H9 (cell line): Measurements from ENCODE around the gene MYOZ3. TPM values are rescaled to one million over a fixed set of nuclear protein-coding genes. Genes with fewer than 3 reads are reported as not detected.
A peak's percentile ranks its signal among the peaks of the same experiment; 100 is the strongest.

ENCODE experiments used
- DNase-seq: peaks from one replicate; pipeline ENCODE4 v3.0.0-alpha.2; 2017
- H2AFZ ChIP-seq: one replicate; pipeline ENCODE4 v1.6.1; 2013; ENCODE audit warnings: mild to moderate bottlenecking, low read length, control low read depth, moderate library complexity
- H2AK5ac ChIP-seq: 2 replicates; pipeline ENCODE4 v1.6.1; 2013; ENCODE audit warnings: low read length, control low read depth, mixed read lengths; ENCODE audit not compliant: insufficient read length
- H2BK120ac ChIP-seq: one replicate; pipeline ENCODE4 v1.6.1; 2013; ENCODE audit warnings: low read depth, mild to moderate bottlenecking, low read length, control low read depth, inconsistent platforms; ENCODE audit not compliant: poor library complexity, severe bottlenecking
- H2BK12ac ChIP-seq: 2 replicates; pipeline ENCODE4 v1.6.1; 2013; ENCODE audit warnings: low read length, control low read depth, mixed read lengths, low read depth; ENCODE audit not compliant: insufficient read length
- H2BK15ac ChIP-seq: 2 replicates; pipeline ENCODE4 v1.6.1; 2013; ENCODE audit warnings: low read depth, low read length, control low read depth
- H2BK20ac ChIP-seq: one replicate; pipeline ENCODE4 v1.6.1; 2013; ENCODE audit warnings: low read depth, mild to moderate bottlenecking, low read length, control low read depth, inconsistent platforms; ENCODE audit not compliant: poor library complexity, severe bottlenecking
- H2BK5ac ChIP-seq: 2 replicates; pipeline ENCODE4 v1.6.1; 2013; ENCODE audit warnings: low read length, control low read depth, mixed read lengths; ENCODE audit not compliant: insufficient read length
- H3K14ac ChIP-seq: 2 replicates; pipeline ENCODE4 v1.6.1; 2013; ENCODE audit warnings: low read length, control low read depth; ENCODE audit not compliant: insufficient read depth
- H3K18ac ChIP-seq: 2 replicates; pipeline ENCODE4 v1.6.1; 2013; ENCODE audit warnings: low read depth, mild to moderate bottlenecking, mixed read lengths, low read length, control low read depth; ENCODE audit not compliant: insufficient read length
- H3K23ac ChIP-seq: 2 replicates; pipeline ENCODE4 v1.6.1; 2013; ENCODE audit warnings: low read length, control low read depth, mixed read lengths, low read depth; ENCODE audit not compliant: insufficient read length
- H3K23me2 ChIP-seq: 2 replicates; pipeline ENCODE4 v1.6.1; 2013; ENCODE audit warnings: low read depth, mild to moderate bottlenecking, mixed read lengths, low read length, control low read depth; ENCODE audit not compliant: insufficient read length, poor library complexity, severe bottlenecking
- H3K27ac ChIP-seq: 2 replicates; pipeline ENCODE4 v1.5.1; 2013; ENCODE audit warnings: low read length, control low read depth, mixed read lengths, low read depth; ENCODE audit not compliant: insufficient read length
- H3K27me3 ChIP-seq: 2 replicates; pipeline ENCODE4 v1.6.1; 2013; ENCODE audit warnings: low read length, control low read depth, inconsistent platforms; ENCODE audit not compliant: insufficient read depth
- H3K4ac ChIP-seq: 2 replicates; pipeline ENCODE4 v1.6.1; 2013; ENCODE audit warnings: low read depth, mild to moderate bottlenecking, control low read depth, inconsistent platforms, low read length, moderate library complexity
- H3K4me1 ChIP-seq: 2 replicates; pipeline ENCODE4 v1.6.1; 2013; ENCODE audit warnings: low read length, control low read depth, inconsistent platforms; ENCODE audit not compliant: insufficient read depth
- H3K4me2 ChIP-seq: 2 replicates; pipeline ENCODE4 v1.6.1; 2013; ENCODE audit warnings: low read length, control low read depth, mixed read lengths; ENCODE audit not compliant: insufficient read length, insufficient read depth
- H3K56ac ChIP-seq: 2 replicates; pipeline ENCODE4 v1.6.1; 2013; ENCODE audit warnings: low read depth, mild to moderate bottlenecking, mixed read lengths, low read length, control low read depth; ENCODE audit not compliant: insufficient read length
- H3K79me1 ChIP-seq: 2 replicates; pipeline ENCODE4 v1.6.1; 2013; ENCODE audit warnings: low read depth, mild to moderate bottlenecking, moderate library complexity, low read length, control low read depth, inconsistent platforms; ENCODE audit not compliant: insufficient read depth, poor library complexity, severe bottlenecking
- H3K79me2 ChIP-seq: 2 replicates; pipeline ENCODE4 v1.6.1; 2013; ENCODE audit warnings: low read length, control low read depth, inconsistent platforms; ENCODE audit not compliant: insufficient read depth
- H3K9ac ChIP-seq: 2 replicates; pipeline ENCODE4 v1.6.1; 2013; ENCODE audit warnings: low read length, control low read depth, mixed read lengths; ENCODE audit not compliant: insufficient read length; ENCODE audit errors: extremely low read depth
- H3K9me3 ChIP-seq: one replicate; pipeline ENCODE4 v1.6.1; 2013; ENCODE audit warnings: low read depth, low read length, inconsistent platforms; ENCODE audit not compliant: control insufficient read depth
- H3T11ph ChIP-seq: one replicate; pipeline ENCODE4 v1.6.1; 2013; ENCODE audit warnings: mild to moderate bottlenecking, low read length, control low read depth, inconsistent platforms
- H4K20me1 ChIP-seq: one replicate; pipeline ENCODE4 v1.6.1; 2013; ENCODE audit not compliant: control insufficient read depth, insufficient read length, insufficient read depth
- H4K5ac ChIP-seq: 2 replicates; pipeline ENCODE4 v1.6.1; 2013; ENCODE audit warnings: low read depth, mild to moderate bottlenecking, mixed read lengths, low read length, control low read depth; ENCODE audit not compliant: insufficient read length
- H4K8ac ChIP-seq: replicated peaks from 2 replicates; pipeline ENCODE4 v1.6.1; 2013; ENCODE audit warnings: low read length, control low read depth, mixed read lengths, low read depth; ENCODE audit not compliant: insufficient read length
- H4K91ac ChIP-seq: 2 replicates; pipeline ENCODE4 v1.6.1; 2013; ENCODE audit warnings: low read depth, mild to moderate bottlenecking, moderate library complexity, mixed read lengths, low read length, control low read depth; ENCODE audit not compliant: insufficient read length
- H3K27ac Mint-ChIP-seq, 3 experiments: 2 replicates in 2 of 3; 3 replicates in 1 of 3; pipeline ENCODE4 v1.8.0; 2020 to 2021; ENCODE audit warnings: mixed read lengths in 3 of 3, mild to moderate bottlenecking in 1 of 3, moderate library complexity in 1 of 3
- H3K27me3 Mint-ChIP-seq: 2 replicates; pipeline ENCODE4 v1.8.0; 2021; ENCODE audit warnings: low read depth, mild to moderate bottlenecking, moderate library complexity, mixed read lengths
- H3K36me3 Mint-ChIP-seq, 3 experiments: 2 replicates in 2 of 3; 3 replicates in 1 of 3; pipeline ENCODE4 v1.8.0; 2020 to 2021; ENCODE audit warnings: low read depth in 3 of 3, mixed read lengths in 3 of 3; ENCODE audit not compliant: insufficient read depth in 1 of 3
- H3K4me1 Mint-ChIP-seq, 2 experiments: 2 replicates each; pipeline ENCODE4 v1.8.0; 2020; ENCODE audit warnings: mixed read lengths in 2 of 2
- H3K4me3 Mint-ChIP-seq, 2 experiments: 2 replicates in 1 of 2; 3 replicates in 1 of 2; pipeline ENCODE4 v1.8.0; 2020 to 2021; ENCODE audit warnings: mild to moderate bottlenecking in 2 of 2, mixed read lengths in 2 of 2, moderate library complexity in 1 of 2
- H3K9me3 Mint-ChIP-seq, 2 experiments: 2 replicates in 1 of 2; 3 replicates in 1 of 2; pipeline ENCODE4 v1.8.0; 2020; ENCODE audit warnings: mild to moderate bottlenecking in 2 of 2, mixed read lengths in 2 of 2, moderate library complexity in 1 of 2
- WGBS: extraction: QIAGEN DNeasy Blood & Tissue Kit; methylation state at CpG from one replicate; pipeline ENCODE4 v1.1.7; 2013; ENCODE audit warnings: missing lambda C conversion rate, low lambda C conversion rate, mixed read lengths; ENCODE audit not compliant: insufficient read length; ENCODE audit errors: extremely low coverage; 5-methylcytosine and 5-hydroxymethylcytosine counted together
- long read RNA-seq: library from polyadenylated mRNA; unstranded; transcript quantifications from one replicate; pipeline ENCODE4 v2.0.0, GENCODE V29; 2020
- total RNA-seq: library from RNA; stranded (reverse); gene quantifications from 2 replicates; pipeline ENCODE4 v1.2.1, GENCODE V29; 2021
- TF ChIP-seq, protein P1 (sequence below): fragments of 200-600 bp; sonication (generic); conservative IDR thresholded peaks from 3 replicates; pipeline ENCODE4 v1.8.0; 2021; ENCODE audit warnings: antibody characterized with exemption, mild to moderate bottlenecking

Gene MYOZ3, protein sequence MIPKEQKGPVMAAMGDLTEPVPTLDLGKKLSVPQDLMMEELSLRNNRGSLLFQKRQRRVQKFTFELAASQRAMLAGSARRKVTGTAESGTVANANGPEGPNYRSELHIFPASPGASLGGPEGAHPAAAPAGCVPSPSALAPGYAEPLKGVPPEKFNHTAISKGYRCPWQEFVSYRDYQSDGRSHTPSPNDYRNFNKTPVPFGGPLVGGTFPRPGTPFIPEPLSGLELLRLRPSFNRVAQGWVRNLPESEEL
- total RNA-seq, result 15.8 and 18.1 TPM in 2 replicates
- long read RNA-seq, transcript MYOZ3-205 (2 exons, 605 nt), result minor isoform, 11 of 79 reads
- long read RNA-seq, transcript MYOZ3-206 (3 exons, 665 nt), result major isoform, 26 of 79 reads
- long read RNA-seq, partial matches to known transcripts, result 40 of 79 reads
- long read RNA-seq, other reads (novel, unspliced or antisense), result 2 of 79 reads

DNA sequence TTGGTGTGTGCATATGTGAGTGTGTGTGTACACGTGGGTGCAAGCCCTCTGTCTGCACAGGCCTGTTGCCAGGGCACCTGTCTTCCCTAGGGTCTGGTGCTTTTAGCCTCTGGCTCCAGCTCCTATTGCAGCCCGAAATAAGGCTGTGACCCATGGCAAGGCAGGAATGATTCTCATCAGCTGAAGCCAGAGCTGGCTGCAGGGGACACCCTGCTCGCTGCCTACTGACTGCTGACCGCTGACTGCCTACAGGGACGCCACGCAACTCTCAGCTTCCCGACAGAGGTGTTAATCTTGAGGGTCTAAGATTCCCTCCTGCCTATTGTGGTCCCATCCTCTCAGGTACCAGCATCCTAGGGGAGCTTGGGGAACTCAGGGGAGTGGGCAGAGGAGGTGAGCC, at the start of gene MYOZ3:
MYOZ3 (plus strand) TSS at position 166 of the 400 bp plus-strand sequence. CDS start 1,691 bp downstream, outside the sequence.
- H3K27ac ChIP-seq, result no peak within 1 kb of the TSS
- peaks cover 3% of the 10 kb centered on the region for H3K23me2 ChIP-seq
- H2BK15ac ChIP-seq, result no peak within 1 kb of the TSS
- H3K36me3 Mint-ChIP-seq, result no peaks in the 10 kb centered on the region; a peak in 1 of 7 replicates
- no peaks in the 10 kb centered on the region; the same call in 1 of the 2 replicates for H3K27me3 ChIP-seq
- no peak within 1 kb of the TSS for H2BK20ac ChIP-seq
- peak within 1 kb of the TSS in 2 of 3 experiments; percentile 11 to 62; a peak in 4 of 7 replicates for H3K27ac Mint-ChIP-seq
- H2BK120ac ChIP-seq, result no peak within 1 kb of the TSS
- H3K56ac ChIP-seq, result no peak within 1 kb of the TSS
- no peak within 1 kb of the TSS for H2AFZ ChIP-seq
- H3K14ac ChIP-seq, result no peak within 1 kb of the TSS
- H4K20me1 ChIP-seq, result no peaks in the 10 kb centered on the region
- H3K79me2 ChIP-seq, result no peaks in the 10 kb centered on the region
- TF ChIP-seq, protein P1, sequence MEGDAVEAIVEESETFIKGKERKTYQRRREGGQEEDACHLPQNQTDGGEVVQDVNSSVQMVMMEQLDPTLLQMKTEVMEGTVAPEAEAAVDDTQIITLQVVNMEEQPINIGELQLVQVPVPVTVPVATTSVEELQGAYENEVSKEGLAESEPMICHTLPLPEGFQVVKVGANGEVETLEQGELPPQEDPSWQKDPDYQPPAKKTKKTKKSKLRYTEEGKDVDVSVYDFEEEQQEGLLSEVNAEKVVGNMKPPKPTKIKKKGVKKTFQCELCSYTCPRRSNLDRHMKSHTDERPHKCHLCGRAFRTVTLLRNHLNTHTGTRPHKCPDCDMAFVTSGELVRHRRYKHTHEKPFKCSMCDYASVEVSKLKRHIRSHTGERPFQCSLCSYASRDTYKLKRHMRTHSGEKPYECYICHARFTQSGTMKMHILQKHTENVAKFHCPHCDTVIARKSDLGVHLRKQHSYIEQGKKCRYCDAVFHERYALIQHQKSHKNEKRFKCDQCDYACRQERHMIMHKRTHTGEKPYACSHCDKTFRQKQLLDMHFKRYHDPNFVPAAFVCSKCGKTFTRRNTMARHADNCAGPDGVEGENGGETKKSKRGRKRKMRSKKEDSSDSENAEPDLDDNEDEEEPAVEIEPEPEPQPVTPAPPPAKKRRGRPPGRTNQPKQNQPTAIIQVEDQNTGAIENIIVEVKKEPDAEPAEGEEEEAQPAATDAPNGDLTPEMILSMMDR, result no peak
- DNase-seq, result peak; percentile 26
- no peak within 1 kb of the TSS for H3K18ac ChIP-seq
- H4K91ac ChIP-seq, result no peak within 1 kb of the TSS
- H3K9me3 ChIP-seq, result no peaks in the 10 kb centered on the region
- H2BK12ac ChIP-seq, result no peak within 1 kb of the TSS
- H3K4ac ChIP-seq, result no peak within 1 kb of the TSS
- H3K4me2 ChIP-seq, result no peak within 1 kb of the TSS
- no peak within 1 kb of the TSS for H2BK5ac ChIP-seq
- H3K4me1 Mint-ChIP-seq, result peaks cover 17 to 39% of the 10 kb centered on the region in 2 experiments
- peaks cover 20% of the 10 kb centered on the region for H3K27me3 Mint-ChIP-seq
- no peaks in the 10 kb centered on the region for H3K9me3 Mint-ChIP-seq
- H3K4me3 Mint-ChIP-seq, result peak within 1 kb of the TSS in 1 of 2 experiments; percentile 53; a peak in 3 of 5 replicates
- no peaks in the 10 kb centered on the region for H3K79me1 ChIP-seq
- H3T11ph ChIP-seq, result no peak within 1 kb of the TSS
- no peak within 1 kb of the TSS for H3K23ac ChIP-seq
- H3K9ac ChIP-seq, result no peak within 1 kb of the TSS
- no peak within 1 kb of the TSS for H4K8ac ChIP-seq
- no CpG with 5 or more reads among the region's 7 CpGs for WGBS
- H3K4me1 ChIP-seq, result no peaks in the 10 kb centered on the region
- no peak within 1 kb of the TSS for H2AK5ac ChIP-seq
- no peak within 1 kb of the TSS for H4K5ac ChIP-seq
